BLaER1 treated with 17β-estradiol and CSF1 and Interleukin-3, amounts not matched to agents 10 nM and 100 nM (cell line): ENCODE data around the gene NPEPL1.
"Not testable (repeated sequence)": the region's sequence is repeated elsewhere in the genome, so short reads cannot be mapped to it uniquely, and the experiment has no call there.

Experiments
- H3K27ac ChIP-seq, 11 experiments: shearing (Covaris generic); formaldehyde crosslinking; 2 replicates each; pipeline ENCODE4 v1.8.1; 2022
- H3K27me3 ChIP-seq, 11 experiments: shearing (Covaris generic); formaldehyde crosslinking; 2 replicates each; pipeline ENCODE4 v1.8.1; 2022
- H3K36me3 ChIP-seq, 11 experiments: shearing (Covaris generic); formaldehyde crosslinking; 2 replicates each; pipeline ENCODE4 v1.8.1; 2022
- H3K4me1 ChIP-seq, 10 experiments: shearing (Covaris generic); formaldehyde crosslinking; 2 replicates each; pipeline ENCODE4 v1.8.1; 2022
- H3K4me2 ChIP-seq, 11 experiments: shearing (Covaris generic); formaldehyde crosslinking; 2 replicates each; pipeline ENCODE4 v1.8.1; 2022
- H3K4me3 ChIP-seq, 10 experiments: shearing (Covaris generic); formaldehyde crosslinking; 2 replicates each; pipeline ENCODE4 v1.8.1; 2022
- H3K9ac ChIP-seq, 11 experiments: shearing (Covaris generic); formaldehyde crosslinking; 2 replicates each; pipeline ENCODE4 v1.8.1; 2022
- H3K9me3 ChIP-seq, 11 experiments: shearing (Covaris generic); formaldehyde crosslinking; replicated peaks in 1 of 11; 2 replicates each; pipeline ENCODE4 v1.8.1; 2022
- H4K20me1 ChIP-seq, 11 experiments: shearing (Covaris generic); formaldehyde crosslinking; 2 replicates each; pipeline ENCODE4 v1.8.1; 2022
- Cebpa-rat ChIP-seq, 11 experiments: shearing (Covaris generic); IDR thresholded peaks; 2 replicates each; pipeline ENCODE4 v1.8.1; 2022

NPEPL1 gene

DNA sequence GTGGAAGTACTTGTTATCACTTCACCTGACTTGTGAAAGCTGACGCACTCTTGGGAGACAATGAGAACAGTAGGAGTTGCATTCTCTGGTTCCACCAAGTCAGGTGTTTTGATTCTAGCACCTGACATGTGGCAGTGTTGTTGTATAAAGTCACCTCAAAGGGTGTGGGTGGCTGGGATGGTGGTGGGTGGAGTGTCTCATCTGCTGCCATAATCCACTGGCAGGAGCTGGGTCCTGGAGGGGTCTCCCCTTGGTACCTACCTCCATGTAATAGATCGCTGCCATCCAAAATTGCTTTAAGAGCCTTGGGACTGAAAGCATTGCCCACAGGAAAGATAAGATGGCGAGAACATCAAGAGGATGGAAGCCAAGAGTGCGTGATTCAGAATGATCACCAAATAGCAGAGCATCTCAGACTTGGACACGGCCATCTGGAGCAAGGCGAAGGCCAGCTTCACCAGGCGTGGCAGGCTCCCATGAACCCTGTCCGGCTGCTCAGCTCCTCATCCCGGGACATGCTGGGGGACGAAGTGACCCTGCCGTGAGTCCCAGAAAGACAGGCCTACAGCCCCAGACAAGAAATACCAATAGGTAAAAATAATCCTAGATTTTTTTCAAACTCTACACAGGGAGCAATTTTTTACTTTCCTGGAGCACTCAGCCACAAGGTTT lies 56.6 kb downstream of the NPEPL1 start:
- Histone ChIP-seq H3K27me3 (no peaks in the 10 kb centered on the region), H3K4me2 (no peak overlapping the region), H3K36me3 (no peaks in the 10 kb centered on the region), H3K9ac (no peak overlapping the region), H3K27ac (no peak overlapping the region), H3K4me1 (no peaks in the 10 kb centered on the region), H4K20me1 (no peaks in the 10 kb centered on the region), H3K4me3 (no peak overlapping the region), H3K9me3 (no peaks in the 10 kb centered on the region)
- no peak for TF ChIP-seq Cebpa-rat (IDR thresholded peaks at IDR 0.05)

DNA sequence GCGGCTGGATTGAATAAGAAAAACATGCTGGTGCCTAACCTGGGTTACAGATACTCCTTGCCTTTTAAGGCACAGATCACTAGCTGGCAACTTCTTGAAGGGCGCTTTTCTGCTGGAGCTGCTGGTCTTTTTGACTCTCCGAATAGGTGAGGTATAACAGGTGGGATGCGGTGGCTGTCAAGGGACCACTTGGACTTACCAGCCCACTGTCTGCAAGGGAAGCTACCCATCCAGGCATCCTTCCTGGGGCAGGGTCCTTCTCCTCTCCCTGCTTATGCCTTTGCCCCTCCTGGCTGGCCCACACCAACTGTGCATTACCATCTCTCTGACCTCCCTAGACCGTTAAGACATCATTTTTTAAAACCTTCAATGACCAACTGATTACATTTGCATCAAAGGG lies 57.4 kb downstream of the NPEPL1 start:
- Histone ChIP-seq H3K4me2 (no peak overlapping the region), H3K9ac (no peak overlapping the region), H3K36me3 (no peaks in the 10 kb centered on the region), H3K27ac (no peak overlapping the region), H4K20me1 (no peaks in the 10 kb centered on the region), H3K4me1 (no peaks in the 10 kb centered on the region), H3K27me3 (no peaks in the 10 kb centered on the region), H3K4me3 (no peak overlapping the region), H3K9me3 (no peaks in the 10 kb centered on the region)
- TF ChIP-seq Cebpa-rat (IDR thresholded peaks at IDR 0.05) = no peak

DNA sequence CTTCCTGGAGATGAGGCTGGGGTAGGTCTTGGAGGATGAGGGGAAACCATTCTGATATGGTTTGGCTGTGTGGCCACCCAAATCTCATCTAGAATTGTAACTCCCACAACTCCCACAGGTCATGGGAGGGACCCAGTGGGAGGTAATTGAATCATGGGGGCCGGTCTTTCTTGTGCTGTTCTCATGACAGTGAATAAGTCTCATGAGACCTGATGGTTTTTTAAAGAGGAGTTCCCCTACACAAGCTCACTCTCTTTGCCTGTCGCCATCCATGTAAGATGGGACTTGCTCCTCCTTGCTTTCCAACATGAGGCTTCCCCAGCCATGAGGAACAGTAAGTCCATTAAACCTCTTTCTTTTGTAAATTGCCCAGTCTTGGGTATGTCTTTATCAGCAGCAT lies 58.1 kb downstream of the NPEPL1 start:
- not testable (repeated sequence) for H3K4me2 ChIP-seq, H3K4me1 ChIP-seq, H3K27ac ChIP-seq, H4K20me1 ChIP-seq, H3K9me3 ChIP-seq, H3K36me3 ChIP-seq, H3K4me3 ChIP-seq, H3K27me3 ChIP-seq, H3K9ac ChIP-seq

DNA sequence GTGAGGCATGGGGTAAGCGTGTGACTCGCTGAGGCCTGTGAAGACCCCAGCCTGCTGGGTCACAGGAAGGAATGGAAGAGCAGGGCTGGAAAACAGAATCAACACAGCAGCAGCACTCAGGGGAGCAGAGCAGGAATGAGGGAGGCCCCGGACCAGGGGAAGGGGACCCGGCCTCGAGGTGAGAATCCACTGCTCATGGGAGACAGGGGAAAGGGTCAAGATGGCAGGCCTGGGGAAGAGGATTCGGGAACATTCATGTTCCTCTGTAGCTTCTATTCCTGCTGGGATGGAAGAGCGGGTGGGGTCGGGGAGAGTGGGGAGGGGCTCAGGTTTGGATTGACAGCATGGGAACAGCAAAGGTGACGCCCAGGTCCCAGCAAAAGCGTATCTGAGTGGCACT lies 59.4 kb downstream of the NPEPL1 start:
- Histone ChIP-seq H3K4me3 (no peak overlapping the region), H3K4me1 (peaks cover 0 to 10% (median 8%) of the 10 kb centered on the region in 10 experiments; a peak in 13 of 20 replicates), H3K36me3 (no peaks in the 10 kb centered on the region), H3K9ac (no peak overlapping the region), H4K20me1 (no peaks in the 10 kb centered on the region), H3K27ac (no peak overlapping the region), H3K27me3 (no peaks in the 10 kb centered on the region), H3K4me2 (no peak overlapping the region), H3K9me3 (no peaks in the 10 kb centered on the region)
- TF ChIP-seq Cebpa-rat (IDR thresholded peaks at IDR 0.05) = no peak

DNA sequence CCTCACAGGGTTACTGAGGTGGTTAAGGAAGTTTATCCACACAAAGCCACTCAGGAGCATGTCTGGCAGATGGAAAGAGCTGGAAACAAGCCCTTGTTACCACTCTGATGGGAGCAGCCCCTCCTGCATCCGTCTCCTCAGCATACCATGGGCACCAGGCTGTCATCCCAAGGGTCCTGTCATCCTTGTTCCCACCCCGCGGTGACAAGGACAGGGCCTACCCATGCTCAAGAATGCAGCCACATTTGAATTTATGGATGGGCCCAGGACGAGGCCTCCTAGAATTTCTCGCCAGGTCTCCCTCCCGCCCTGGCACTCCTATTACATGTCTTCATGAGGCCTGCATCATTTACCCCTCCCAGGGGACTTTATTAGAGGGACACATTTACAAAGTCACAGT lies 60.0 kb downstream of the NPEPL1 start:
- Histone ChIP-seq H4K20me1 (no peaks in the 10 kb centered on the region), H3K4me3 (no peak overlapping the region), H3K27ac (no peak overlapping the region), H3K27me3 (no peaks in the 10 kb centered on the region), H3K9ac (no peak overlapping the region), H3K4me1 (peaks cover 0 to 11% (median 8%) of the 10 kb centered on the region in 10 experiments; a peak in 13 of 20 replicates), H3K4me2 (no peak overlapping the region), H3K36me3 (no peaks in the 10 kb centered on the region), H3K9me3 (0 out of 22 replicates have a peak, but pooled peaks cover 0 to under 1% (median 0%) of the 10 kb centered on the region in 11 experiments)
- TF ChIP-seq Cebpa-rat (IDR thresholded peaks at IDR 0.05) = no peak

DNA sequence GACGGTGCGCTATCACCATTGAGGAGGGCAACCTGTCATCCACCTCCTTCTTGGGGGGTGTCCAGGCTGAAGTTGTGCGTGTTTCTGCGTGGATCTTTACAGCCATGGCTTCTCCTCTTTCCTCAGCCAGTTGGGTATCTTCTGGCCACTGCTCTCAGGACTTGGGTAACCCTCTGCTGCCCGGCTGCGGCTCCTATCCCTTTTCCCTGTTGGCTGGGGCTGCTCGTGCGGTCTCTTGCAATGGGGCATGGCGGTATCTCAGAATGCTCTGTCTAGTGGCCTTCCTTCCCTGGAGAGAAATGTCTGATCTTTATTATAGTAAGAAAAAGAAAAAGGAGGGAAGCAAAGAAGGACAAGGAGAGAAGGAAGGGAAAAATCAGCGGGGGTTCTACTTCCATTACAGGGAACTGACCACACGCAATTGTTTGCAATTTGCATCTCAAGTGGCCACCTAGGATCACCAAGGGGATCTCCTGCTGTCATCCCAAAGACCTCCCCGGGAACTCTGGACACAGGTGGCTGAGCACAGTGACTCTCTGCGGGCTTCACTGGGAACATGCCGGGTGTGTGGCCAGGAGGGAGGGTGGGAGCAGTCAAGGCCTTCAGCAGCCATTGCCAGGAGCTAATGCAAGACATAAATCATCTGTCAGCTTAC lies 60.8 kb downstream of the NPEPL1 start:
- Histone ChIP-seq H3K27me3 (no peaks in the 10 kb centered on the region), H3K4me2 (no peak overlapping the region), H3K4me3 (no peak overlapping the region), H3K9me3 (peaks cover 0 to 7% (median 0%) of the 10 kb centered on the region in 11 experiments; a peak in 1 of 22 replicates), H3K27ac (no peak overlapping the region), H4K20me1 (no peaks in the 10 kb centered on the region), H3K4me1 (peaks cover 0 to 11% (median 8%) of the 10 kb centered on the region in 10 experiments; a peak in 13 of 20 replicates), H3K9ac (no peak overlapping the region), H3K36me3 (no peaks in the 10 kb centered on the region)
- no peak for TF ChIP-seq Cebpa-rat (IDR thresholded peaks at IDR 0.05)

DNA sequence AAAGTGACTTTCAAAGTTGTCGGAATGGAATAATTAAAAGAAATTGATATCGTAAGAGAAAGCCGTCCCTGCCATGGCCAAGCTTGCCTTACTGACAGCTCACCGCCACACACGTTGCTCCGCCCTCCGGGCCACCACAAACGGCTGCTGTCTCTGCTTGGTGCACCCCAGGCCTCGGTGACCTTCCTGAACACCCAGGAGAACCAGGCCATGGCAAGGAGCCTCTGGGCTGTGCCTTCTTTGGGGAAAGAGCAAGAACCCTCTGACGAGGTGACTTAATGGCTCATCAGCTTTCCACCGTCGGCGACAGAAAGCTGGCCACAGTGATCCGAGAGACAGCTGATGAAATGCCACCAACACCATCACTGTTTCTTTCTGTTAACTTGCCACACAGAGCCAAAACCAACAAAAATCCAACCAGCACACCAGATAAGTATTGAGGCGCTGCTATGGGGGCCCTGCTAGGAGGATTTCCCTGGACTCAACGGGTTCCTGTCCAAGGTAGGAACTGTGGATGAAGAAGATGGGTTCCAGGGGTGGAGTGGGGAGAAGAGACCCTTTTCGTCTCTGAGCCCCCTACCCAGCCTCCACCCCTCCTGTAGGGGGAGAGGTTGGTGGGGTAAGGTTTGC lies 61.4 kb downstream of the NPEPL1 start:
- H3K27ac ChIP-seq = no peak overlapping the region
- H3K9ac ChIP-seq = no peak overlapping the region
- H3K4me2 ChIP-seq = no peak overlapping the region
- no peaks in the 10 kb centered on the region for H3K27me3 ChIP-seq
- peaks cover 0 to 9% (median 0%) of the 10 kb centered on the region in 11 experiments; a peak in 1 of 22 replicates for H3K9me3 ChIP-seq
- no peaks in the 10 kb centered on the region for H3K36me3 ChIP-seq
- TF ChIP-seq Cebpa-rat (IDR thresholded peaks at IDR 0.05) = no peak
- H4K20me1 ChIP-seq = no peaks in the 10 kb centered on the region
- H3K4me1 ChIP-seq = peaks cover 0 to 11% (median 8%) of the 10 kb centered on the region in 10 experiments; a peak in 13 of 20 replicates
- no peak overlapping the region for H3K4me3 ChIP-seq

DNA sequence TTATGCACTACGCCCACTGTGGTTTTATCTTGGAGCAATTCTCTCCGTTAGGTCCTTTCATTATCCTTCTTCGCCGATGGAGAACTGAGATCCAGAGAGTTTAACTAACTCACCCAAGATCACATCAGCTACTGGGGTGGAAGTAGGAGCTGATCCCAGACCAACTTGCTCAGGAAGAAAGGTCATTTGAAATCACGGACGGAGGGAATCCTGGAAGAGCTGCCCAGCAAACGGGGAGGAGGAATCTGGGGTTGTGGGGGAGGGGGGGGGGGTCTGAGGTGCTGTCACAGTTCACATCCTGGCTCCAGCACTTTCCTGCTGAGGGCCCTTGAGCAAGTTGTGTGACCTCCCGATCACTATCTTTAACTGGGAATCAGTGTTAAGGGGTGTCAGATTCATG lies 62.0 kb downstream of the NPEPL1 start:
- no peaks in the 10 kb centered on the region for H3K27me3 ChIP-seq
- no peak overlapping the region for H3K9ac ChIP-seq
- H3K36me3 ChIP-seq = no peaks in the 10 kb centered on the region
- no peak overlapping the region for H3K4me3 ChIP-seq
- H3K9me3 ChIP-seq = peaks cover 0 to 9% (median 0%) of the 10 kb centered on the region in 11 experiments; a peak in 1 of 22 replicates
- no peak overlapping the region for H3K27ac ChIP-seq
- no peak for TF ChIP-seq Cebpa-rat (IDR thresholded peaks at IDR 0.05)
- H3K4me1 ChIP-seq = peaks cover 0 to 11% (median 8%) of the 10 kb centered on the region in 10 experiments; a peak in 13 of 20 replicates
- H4K20me1 ChIP-seq = no peaks in the 10 kb centered on the region
- H3K4me2 ChIP-seq = no peak overlapping the region

DNA sequence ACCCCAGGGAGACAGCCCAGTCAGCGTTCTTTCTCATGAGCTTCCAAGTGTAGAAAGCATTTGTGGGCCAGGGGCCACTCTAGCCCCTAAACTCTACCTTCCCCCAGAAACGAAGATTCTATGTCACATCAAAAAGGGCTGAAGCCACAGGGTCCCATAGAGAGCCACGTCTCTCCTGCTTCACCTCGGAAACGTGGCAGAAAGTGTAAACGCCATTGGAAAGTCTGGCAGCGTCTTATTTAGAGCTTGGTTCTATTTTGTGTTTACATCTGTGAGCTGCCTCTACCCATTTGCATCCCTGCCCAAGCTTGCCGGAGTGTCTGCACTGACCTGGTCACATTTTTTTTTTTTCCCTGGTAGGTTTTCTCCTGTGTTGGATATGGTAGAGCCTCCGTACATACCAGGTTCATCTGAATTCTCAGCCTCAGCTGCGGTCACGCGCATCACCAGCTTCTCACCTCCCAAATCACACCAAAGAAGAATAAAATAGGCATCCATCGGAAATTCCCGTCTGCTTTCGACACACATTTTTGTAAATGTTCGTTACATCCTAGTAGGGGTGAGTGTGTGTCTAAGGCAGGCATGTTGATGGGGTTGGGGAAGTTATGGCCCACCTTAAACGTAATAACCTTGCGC lies 62.6 kb downstream of the NPEPL1 start:
- TF ChIP-seq Cebpa-rat (IDR thresholded peaks at IDR 0.05) = no peak
- H3K4me3 ChIP-seq = no peak overlapping the region
- H3K9me3 ChIP-seq = peaks cover 0 to 9% (median 0%) of the 10 kb centered on the region in 11 experiments; a peak in 1 of 22 replicates
- H4K20me1 ChIP-seq = no peaks in the 10 kb centered on the region
- H3K4me2 ChIP-seq = no peak overlapping the region
- H3K36me3 ChIP-seq = no peaks in the 10 kb centered on the region
- peaks cover 0 to 11% (median 8%) of the 10 kb centered on the region in 10 experiments; a peak in 13 of 20 replicates for H3K4me1 ChIP-seq
- H3K27me3 ChIP-seq = no peaks in the 10 kb centered on the region
- no peak overlapping the region for H3K27ac ChIP-seq
- no peak overlapping the region for H3K9ac ChIP-seq
